GM23338 (cell line): ENCODE data around the gene LCN6. TPM values are rescaled to one million over a fixed set of nuclear protein-coding genes. Genes with fewer than 3 reads are reported as not detected.

ENCODE experiments used
- ATAC-seq: fragments of 200-7000 bp; cut with Tn5 transposase; 3 replicates; pipeline ENCODE4 v1.9.1; 2020
- DNase-seq: peaks from one replicate; pipeline ENCODE4 v3.0.0-alpha.2; 2015; ENCODE audit warnings: low spot score
- H2AFZ ChIP-seq: fragments of 200-600 bp; sonication (generic); 2 replicates; pipeline ENCODE4 v1.8.0; 2016; ENCODE audit warnings: antibody characterized with exemption, mild to moderate bottlenecking, moderate library complexity
- H3F3A ChIP-seq: fragments of 200-600 bp; sonication (generic); replicated peaks from 2 replicates; pipeline ENCODE4 v1.8.0; 2017; ENCODE audit warnings: antibody characterized with exemption, mixed run types, low read depth
- H3K27ac ChIP-seq: fragments of 200-600 bp; sonication (generic); 2 replicates; pipeline ENCODE4 v1.6.1; 2016; ENCODE audit warnings: low read depth
- H3K27me3 ChIP-seq: fragments of 200-600 bp; sonication (generic); 2 replicates; pipeline ENCODE4 v1.8.0; 2016; ENCODE audit warnings: mild to moderate bottlenecking, mixed run types, moderate library complexity; ENCODE audit not compliant: insufficient read depth
- H3K36me3 ChIP-seq: fragments of 200-600 bp; sonication (generic); 2 replicates; pipeline ENCODE4 v1.8.0; 2016; ENCODE audit warnings: mild to moderate bottlenecking; ENCODE audit not compliant: insufficient read depth
- H3K4me1 ChIP-seq: fragments of 200-600 bp; sonication (generic); 2 replicates; pipeline ENCODE4 v1.8.0; 2016; ENCODE audit warnings: mild to moderate bottlenecking, moderate library complexity; ENCODE audit not compliant: insufficient read depth
- H3K4me2 ChIP-seq: fragments of 200-600 bp; sonication (generic); 2 replicates; pipeline ENCODE4 v1.7.1; 2017; ENCODE audit warnings: mixed run types
- H3K4me3 ChIP-seq: fragments of 200-600 bp; sonication (generic); 2 replicates; pipeline ENCODE4 v1.6.1; 2016; ENCODE audit warnings: mixed run types
- H3K79me2 ChIP-seq: fragments of 200-600 bp; sonication (generic); replicated peaks from 2 replicates; pipeline ENCODE4 v1.8.0; 2017; ENCODE audit warnings: mild to moderate bottlenecking; ENCODE audit not compliant: insufficient read depth
- H3K9me2 ChIP-seq: fragments of 200-600 bp; sonication (generic); 2 replicates; pipeline ENCODE4 v1.8.0; 2017; ENCODE audit not compliant: insufficient read depth
- H4K20me1 ChIP-seq: fragments of 200-600 bp; sonication (generic); replicated peaks from 2 replicates; pipeline ENCODE4 v1.8.0; 2017; ENCODE audit warnings: mild to moderate bottlenecking; ENCODE audit not compliant: insufficient read depth
- H3K27ac Mint-ChIP-seq: 2 replicates; pipeline ENCODE4 v1.8.0; 2020; ENCODE audit warnings: inconsistent platforms, mild to moderate bottlenecking, moderate library complexity, mixed read lengths
- H3K27me3 Mint-ChIP-seq: 3 replicates; pipeline ENCODE4 v1.8.0; 2022; ENCODE audit warnings: low read depth, mild to moderate bottlenecking, moderate library complexity, mixed read lengths, inconsistent platforms; ENCODE audit not compliant: insufficient read depth, poor library complexity
- H3K36me3 Mint-ChIP-seq: 3 replicates; pipeline ENCODE4 v1.8.0; 2021; ENCODE audit warnings: low read depth, mild to moderate bottlenecking, inconsistent platforms, moderate library complexity, mixed read lengths
- H3K4me1 Mint-ChIP-seq: 3 replicates; pipeline ENCODE4 v1.8.0; 2020; ENCODE audit warnings: mild to moderate bottlenecking, inconsistent platforms, mixed read lengths
- H3K4me3 Mint-ChIP-seq: 3 replicates; pipeline ENCODE4 v1.8.0; 2021; ENCODE audit warnings: moderate library complexity, mild to moderate bottlenecking, inconsistent platforms, mixed read lengths
- H3K9me3 Mint-ChIP-seq: 3 replicates; pipeline ENCODE4 v1.8.0; 2020; ENCODE audit warnings: moderate library complexity, mild to moderate bottlenecking, inconsistent platforms, mixed read lengths
- CREB1 ChIP-seq: fragments of 250-450 bp; sonication (Bioruptor Pico); IDR thresholded peaks from 2 replicates; pipeline ENCODE4 v1.5.0; 2020; ENCODE audit warnings: low read depth, mild to moderate bottlenecking, moderate library complexity
- EZH2 ChIP-seq: fragments of 200-600 bp; sonication (generic); IDR thresholded peaks from one replicate; pipeline ENCODE4 v1.8.0; 2017; ENCODE audit warnings: antibody characterized with exemption, mild to moderate bottlenecking, low read depth; ENCODE audit not compliant: unreplicated experiment
- EZH2phosphoT487 ChIP-seq: fragments of 200-600 bp; sonication (generic); IDR thresholded peaks from one replicate; pipeline ENCODE4 v1.8.1; 2018; ENCODE audit warnings: antibody characterized with exemption; ENCODE audit not compliant: unreplicated experiment
- JUNB ChIP-seq: IDR thresholded peaks from one replicate; pipeline ENCODE4 v1.6.1; 2016; ENCODE audit warnings: antibody characterized with exemption; ENCODE audit not compliant: unreplicated experiment
- NANOG ChIP-seq: IDR thresholded peaks from 2 replicates; pipeline ENCODE4 v1.6.1; 2016; ENCODE audit warnings: antibody characterized with exemption, borderline replicate concordance
- STAT1 ChIP-seq: IDR thresholded peaks from one replicate; pipeline ENCODE4 v1.6.1; 2016; ENCODE audit warnings: antibody characterized with exemption; ENCODE audit not compliant: unreplicated experiment
- ZNF114 ChIP-seq: fragments of 250-450 bp; sonication (Bioruptor Pico); IDR thresholded peaks from 2 replicates; pipeline ENCODE4 v1.5.0; 2020; ENCODE audit warnings: mild to moderate bottlenecking, moderate library complexity
- ZNF331 ChIP-seq: fragments of 250-450 bp; sonication (Bioruptor Pico); IDR thresholded peaks from 2 replicates; pipeline ENCODE4 v1.5.0; 2020; ENCODE audit warnings: low read depth, mild to moderate bottlenecking, moderate library complexity
- polyA plus RNA-seq: library from polyadenylated mRNA; unstranded; fragments of >200 nt; fragmentation: Nextera tagmentation; extraction: Ambion mirVana; gene quantifications from 2 replicates; pipeline ENCODE4 v1.2.1, GENCODE V29; 2016
- total RNA-seq: library from RNA; depleted of rRNA; stranded (reverse); fragments of >200 nt; shearing (Covaris generic); gene quantifications from 2 replicates; pipeline ENCODE4 v1.2.3, GENCODE V29; 2014
- TF ChIP-seq, protein P1 (sequence below): fragments of 250-450 bp; sonication (Bioruptor Pico); IDR thresholded peaks from 2 replicates; pipeline ENCODE4 v1.5.0; 2020; ENCODE audit warnings: mild to moderate bottlenecking, moderate library complexity
- TF ChIP-seq, protein P2 (sequence below): IDR thresholded peaks from one replicate; pipeline ENCODE4 v1.6.1; 2018; ENCODE audit warnings: antibody characterized with exemption; ENCODE audit not compliant: unreplicated experiment

Gene LCN6
- total and polyA plus RNA-seq, 2 experiments from 2014 or later = not detected

GRCh38 chr9:136764301-136764891, 16.1 kb upstream of the LCN6 start, which contains the start of gene LCN15:
TSS of gene LCN15 (minus strand) at chr9:136764518. CDS start at chr9:136764488, 30 bp downstream.
- Histone ChIP-seq H3K79me2 (no peaks in the 10 kb centered on the region), H3F3A (0 out of 2 replicates have a peak, but pooled peaks cover 5% of the 10 kb centered on the region), H3K4me1 (no peaks in the 10 kb centered on the region), H4K20me1 (no peaks in the 10 kb centered on the region), H3K27me3 (no peaks in the 10 kb centered on the region), H2AFZ (peak within 1 kb of the TSS; percentile 80; the same call in 1 of the 2 replicates), H3K4me3 (peak within 1 kb of the TSS; percentile 51), H3K36me3 (no peaks in the 10 kb centered on the region), H3K4me2 (peak within 1 kb of the TSS; percentile 76; the same call in 1 of the 2 replicates), H3K27ac (no peak within 1 kb of the TSS), H3K9me2 (no peaks in the 10 kb centered on the region)
- TF ChIP-seq, protein P1, sequence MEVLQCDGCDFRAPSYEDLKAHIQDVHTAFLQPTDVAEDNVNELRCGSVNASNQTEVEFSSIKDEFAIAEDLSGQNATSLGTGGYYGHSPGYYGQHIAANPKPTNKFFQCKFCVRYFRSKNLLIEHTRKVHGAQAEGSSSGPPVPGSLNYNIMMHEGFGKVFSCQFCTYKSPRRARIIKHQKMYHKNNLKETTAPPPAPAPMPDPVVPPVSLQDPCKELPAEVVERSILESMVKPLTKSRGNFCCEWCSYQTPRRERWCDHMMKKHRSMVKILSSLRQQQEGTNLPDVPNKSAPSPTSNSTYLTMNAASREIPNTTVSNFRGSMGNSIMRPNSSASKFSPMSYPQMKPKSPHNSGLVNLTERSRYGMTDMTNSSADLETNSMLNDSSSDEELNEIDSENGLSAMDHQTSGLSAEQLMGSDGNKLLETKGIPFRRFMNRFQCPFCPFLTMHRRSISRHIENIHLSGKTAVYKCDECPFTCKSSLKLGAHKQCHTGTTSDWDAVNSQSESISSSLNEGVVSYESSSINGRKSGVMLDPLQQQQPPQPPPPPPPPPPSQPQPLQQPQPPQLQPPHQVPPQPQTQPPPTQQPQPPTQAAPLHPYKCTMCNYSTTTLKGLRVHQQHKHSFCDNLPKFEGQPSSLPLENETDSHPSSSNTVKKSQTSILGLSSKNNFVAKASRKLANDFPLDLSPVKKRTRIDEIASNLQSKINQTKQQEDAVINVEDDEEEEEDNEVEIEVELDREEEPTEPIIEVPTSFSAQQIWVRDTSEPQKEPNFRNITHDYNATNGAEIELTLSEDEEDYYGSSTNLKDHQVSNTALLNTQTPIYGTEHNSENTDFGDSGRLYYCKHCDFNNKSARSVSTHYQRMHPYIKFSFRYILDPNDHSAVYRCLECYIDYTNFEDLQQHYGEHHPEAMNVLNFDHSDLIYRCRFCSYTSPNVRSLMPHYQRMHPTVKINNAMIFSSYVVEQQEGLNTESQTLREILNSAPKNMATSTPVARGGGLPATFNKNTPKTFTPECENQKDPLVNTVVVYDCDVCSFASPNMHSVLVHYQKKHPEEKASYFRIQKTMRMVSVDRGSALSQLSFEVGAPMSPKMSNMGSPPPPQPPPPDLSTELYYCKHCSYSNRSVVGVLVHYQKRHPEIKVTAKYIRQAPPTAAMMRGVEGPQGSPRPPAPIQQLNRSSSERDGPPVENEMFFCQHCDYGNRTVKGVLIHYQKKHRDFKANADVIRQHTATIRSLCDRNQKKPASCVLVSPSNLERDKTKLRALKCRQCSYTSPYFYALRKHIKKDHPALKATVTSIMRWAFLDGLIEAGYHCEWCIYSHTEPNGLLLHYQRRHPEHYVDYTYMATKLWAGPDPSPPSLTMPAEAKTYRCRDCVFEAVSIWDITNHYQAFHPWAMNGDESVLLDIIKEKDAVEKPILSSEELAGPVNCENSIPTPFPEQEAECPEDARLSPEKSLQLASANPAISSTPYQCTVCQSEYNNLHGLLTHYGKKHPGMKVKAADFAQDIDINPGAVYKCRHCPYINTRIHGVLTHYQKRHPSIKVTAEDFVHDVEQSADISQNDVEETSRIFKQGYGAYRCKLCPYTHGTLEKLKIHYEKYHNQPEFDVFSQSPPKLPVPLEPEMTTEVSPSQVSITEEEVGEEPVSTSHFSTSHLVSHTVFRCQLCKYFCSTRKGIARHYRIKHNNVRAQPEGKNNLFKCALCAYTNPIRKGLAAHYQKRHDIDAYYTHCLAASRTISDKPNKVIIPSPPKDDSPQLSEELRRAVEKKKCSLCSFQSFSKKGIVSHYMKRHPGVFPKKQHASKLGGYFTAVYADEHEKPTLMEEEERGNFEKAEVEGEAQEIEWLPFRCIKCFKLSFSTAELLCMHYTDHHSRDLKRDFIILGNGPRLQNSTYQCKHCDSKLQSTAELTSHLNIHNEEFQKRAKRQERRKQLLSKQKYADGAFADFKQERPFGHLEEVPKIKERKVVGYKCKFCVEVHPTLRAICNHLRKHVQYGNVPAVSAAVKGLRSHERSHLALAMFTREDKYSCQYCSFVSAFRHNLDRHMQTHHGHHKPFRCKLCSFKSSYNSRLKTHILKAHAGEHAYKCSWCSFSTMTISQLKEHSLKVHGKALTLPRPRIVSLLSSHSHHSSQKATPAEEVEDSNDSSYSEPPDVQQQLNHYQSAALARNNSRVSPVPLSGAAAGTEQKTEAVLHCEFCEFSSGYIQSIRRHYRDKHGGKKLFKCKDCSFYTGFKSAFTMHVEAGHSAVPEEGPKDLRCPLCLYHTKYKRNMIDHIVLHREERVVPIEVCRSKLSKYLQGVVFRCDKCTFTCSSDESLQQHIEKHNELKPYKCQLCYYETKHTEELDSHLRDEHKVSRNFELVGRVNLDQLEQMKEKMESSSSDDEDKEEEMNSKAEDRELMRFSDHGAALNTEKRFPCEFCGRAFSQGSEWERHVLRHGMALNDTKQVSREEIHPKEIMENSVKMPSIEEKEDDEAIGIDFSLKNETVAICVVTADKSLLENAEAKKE = no peak
- TF ChIP-seq, protein P2, sequence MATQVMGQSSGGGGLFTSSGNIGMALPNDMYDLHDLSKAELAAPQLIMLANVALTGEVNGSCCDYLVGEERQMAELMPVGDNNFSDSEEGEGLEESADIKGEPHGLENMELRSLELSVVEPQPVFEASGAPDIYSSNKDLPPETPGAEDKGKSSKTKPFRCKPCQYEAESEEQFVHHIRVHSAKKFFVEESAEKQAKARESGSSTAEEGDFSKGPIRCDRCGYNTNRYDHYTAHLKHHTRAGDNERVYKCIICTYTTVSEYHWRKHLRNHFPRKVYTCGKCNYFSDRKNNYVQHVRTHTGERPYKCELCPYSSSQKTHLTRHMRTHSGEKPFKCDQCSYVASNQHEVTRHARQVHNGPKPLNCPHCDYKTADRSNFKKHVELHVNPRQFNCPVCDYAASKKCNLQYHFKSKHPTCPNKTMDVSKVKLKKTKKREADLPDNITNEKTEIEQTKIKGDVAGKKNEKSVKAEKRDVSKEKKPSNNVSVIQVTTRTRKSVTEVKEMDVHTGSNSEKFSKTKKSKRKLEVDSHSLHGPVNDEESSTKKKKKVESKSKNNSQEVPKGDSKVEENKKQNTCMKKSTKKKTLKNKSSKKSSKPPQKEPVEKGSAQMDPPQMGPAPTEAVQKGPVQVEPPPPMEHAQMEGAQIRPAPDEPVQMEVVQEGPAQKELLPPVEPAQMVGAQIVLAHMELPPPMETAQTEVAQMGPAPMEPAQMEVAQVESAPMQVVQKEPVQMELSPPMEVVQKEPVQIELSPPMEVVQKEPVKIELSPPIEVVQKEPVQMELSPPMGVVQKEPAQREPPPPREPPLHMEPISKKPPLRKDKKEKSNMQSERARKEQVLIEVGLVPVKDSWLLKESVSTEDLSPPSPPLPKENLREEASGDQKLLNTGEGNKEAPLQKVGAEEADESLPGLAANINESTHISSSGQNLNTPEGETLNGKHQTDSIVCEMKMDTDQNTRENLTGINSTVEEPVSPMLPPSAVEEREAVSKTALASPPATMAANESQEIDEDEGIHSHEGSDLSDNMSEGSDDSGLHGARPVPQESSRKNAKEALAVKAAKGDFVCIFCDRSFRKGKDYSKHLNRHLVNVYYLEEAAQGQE = no peak
- TF ChIP-seq CREB1 (CRISPR knock-in tag) (no peak), ZNF114 (CRISPR knock-in tag) (no peak), EZH2phosphoT487 (no peak), JUNB (no peak), EZH2 (no peak), ZNF331 (CRISPR knock-in tag) (no peak), NANOG (no peak), STAT1 (no peak)
- H3K4me1 Mint-ChIP-seq = peaks cover 13% of the 10 kb centered on the region
- peak within 1 kb of the TSS; percentile 57; the same call in 2 of the 3 replicates for H3K4me3 Mint-ChIP-seq
- no peak for ATAC-seq
- DNase-seq = no peak
- H3K27ac Mint-ChIP-seq = no peak within 1 kb of the TSS
- peaks cover 13% of the 10 kb centered on the region for H3K9me3 Mint-ChIP-seq
- H3K36me3 Mint-ChIP-seq = peaks cover 3% of the 10 kb centered on the region; the same call in 2 of the 3 replicates
- H3K27me3 Mint-ChIP-seq = peaks cover 8% of the 10 kb centered on the region
